GM15510 (cell line): ENCODE data around the gene CHTOP.

ENCODE experiments used
- POLR2A ChIP-seq: IDR thresholded peaks from 3 replicates; pipeline ENCODE4 v1.6.1; 2011; ENCODE audit warnings: borderline replicate concordance; ENCODE audit not compliant: insufficient read length; ENCODE audit errors: extremely low read depth

CHTOP gene

GRCh38 chr1:153609585-153609907 is 24.3 kb upstream of the CHTOP start:
- no peak for TF ChIP-seq POLR2A

DNA sequence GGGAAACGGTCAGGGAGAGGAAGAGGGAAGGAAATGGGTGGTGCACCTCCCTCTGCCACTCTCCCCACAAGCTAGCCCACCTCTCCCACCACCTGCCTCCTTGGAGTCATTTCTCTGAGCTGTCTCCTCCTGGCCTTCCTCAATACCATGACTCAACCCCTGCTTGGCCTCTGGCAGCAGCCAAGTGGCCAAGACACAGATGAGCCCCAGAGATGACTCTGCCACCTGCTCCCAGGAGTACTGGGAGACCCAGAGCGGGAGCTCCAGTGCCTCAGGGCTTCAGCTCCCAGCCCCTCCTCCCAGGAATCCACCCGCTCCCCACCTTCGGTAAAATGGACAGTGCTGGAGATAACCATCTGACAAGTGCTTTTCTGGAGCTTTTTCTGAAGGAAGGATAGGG is 23.5 kb upstream of the CHTOP start:
- TF ChIP-seq POLR2A = no peak

- no peak for TF ChIP-seq POLR2A
Observed at GRCh38 chr1:153610811-153611301, 23.0 kb upstream of the CHTOP start.

DNA sequence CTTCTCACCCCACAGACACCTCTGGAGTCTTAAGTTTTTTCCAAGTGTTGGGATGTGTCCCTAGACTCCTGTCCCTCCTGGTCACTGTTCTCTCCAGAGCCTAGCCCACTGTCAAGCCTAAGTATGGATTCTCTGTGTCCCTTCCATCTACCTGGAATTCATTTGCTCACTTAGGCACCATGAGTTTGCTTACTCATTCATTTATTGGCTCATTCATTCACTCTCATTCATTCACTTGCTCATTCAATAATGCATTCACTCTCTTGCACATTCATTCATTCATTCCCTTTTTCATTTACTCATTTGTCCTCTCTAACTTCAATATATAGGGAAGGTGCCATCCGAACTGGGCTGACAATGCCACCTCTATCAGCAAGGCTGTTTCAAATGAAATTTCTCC is 22.5 kb upstream of the CHTOP start:
- no peak for TF ChIP-seq POLR2A

GRCh38 chr1:153612111-153612754 is 21.6 kb upstream of the CHTOP start:
- TF ChIP-seq POLR2A = no peak

- no peak for TF ChIP-seq POLR2A
Observed at GRCh38 chr1:153612755-153613331, 21.0 kb upstream of the CHTOP start, which contains the start of gene S100A16. S100A16 (minus strand) TSS chr1:153613137; CDS start chr1:153608151, 4,986 bp downstream.

DNA sequence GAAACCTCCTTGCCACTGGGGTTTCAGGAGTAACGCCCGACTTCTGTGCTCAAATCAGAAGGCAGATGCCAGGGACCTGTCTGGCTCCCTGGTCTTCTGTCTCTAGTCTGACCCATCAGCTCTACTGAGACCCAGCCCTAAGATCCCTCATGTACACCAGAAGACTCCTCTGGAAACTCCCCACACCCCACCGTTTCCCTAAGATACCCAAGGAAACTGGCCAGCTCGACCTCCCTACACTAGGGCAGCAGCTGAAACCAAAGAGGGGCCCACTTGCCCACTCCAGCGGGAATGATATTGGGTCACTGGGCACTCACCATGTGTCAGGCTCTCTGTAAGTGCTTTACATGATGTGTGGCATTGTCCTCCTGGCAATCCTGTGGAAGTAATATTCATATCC is 20.5 kb upstream of the CHTOP start:
- TF ChIP-seq POLR2A = no peak

- no peak for TF ChIP-seq POLR2A
Observed at GRCh38 chr1:153614189-153614900, 19.5 kb upstream of the CHTOP start.

DNA sequence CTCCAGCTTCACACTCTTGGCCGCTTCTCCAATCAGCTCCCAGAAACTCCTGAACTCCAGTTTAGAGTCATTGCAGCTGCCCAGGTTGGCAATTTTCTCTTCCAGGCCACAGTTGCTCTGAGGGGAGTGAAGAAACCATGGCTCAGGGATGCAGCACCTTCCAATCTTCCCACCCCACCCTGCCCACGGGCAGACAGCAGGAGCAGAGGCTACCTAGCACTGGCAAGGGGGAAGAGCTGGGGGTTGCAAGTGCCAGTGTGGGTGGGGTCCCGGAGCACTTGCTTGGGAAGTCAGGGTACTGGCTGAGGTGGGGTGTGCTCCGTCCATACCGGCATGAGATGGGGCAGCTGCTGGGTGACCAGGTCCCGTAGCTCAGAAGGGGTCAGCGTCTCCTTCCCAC is 19.0 kb upstream of the CHTOP start:
- TF ChIP-seq POLR2A = no peak

GRCh38 chr1:153615406-153615805 is 18.5 kb upstream of the CHTOP start:
- no peak for TF ChIP-seq POLR2A

DNA sequence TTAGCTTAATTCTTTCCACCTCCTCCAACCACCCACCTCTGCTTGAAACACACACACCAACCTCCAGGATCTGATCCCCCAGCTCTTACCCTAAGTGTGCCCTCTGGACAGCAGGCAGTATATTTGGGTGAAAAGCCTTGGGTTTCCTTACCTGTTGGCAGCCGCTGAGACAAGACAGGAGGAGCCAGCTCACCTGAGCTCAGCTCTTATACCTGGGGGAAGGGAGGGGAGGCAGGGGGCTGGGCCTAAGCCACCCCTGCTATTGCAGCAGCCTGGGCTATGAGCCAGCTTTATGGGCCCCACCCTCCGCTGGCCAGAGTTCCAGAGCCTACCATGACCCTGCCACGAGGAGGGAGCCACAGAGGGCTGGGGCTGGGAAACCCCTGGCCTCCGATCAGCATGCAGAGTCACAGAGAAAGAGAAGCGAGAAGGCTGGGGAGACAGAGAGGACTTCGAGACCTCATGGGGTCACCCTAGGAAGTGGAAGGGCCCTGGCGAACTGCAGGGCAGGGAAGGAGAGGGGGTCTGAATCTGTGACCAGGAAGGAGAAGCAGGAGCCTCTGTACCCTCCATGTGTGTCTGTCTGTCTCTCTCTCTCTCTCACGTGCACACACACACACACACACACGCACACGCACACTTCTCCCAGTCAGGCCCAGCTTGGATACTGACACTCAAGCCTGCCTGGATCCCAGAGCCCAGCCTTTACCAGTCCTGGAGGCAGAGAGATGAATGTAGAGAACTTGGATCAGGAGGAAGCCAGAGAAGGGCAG is 17.5 kb upstream of the CHTOP start, which contains the start of gene S100A14:
S100A14 (minus strand) TSS at position 182 of the 773 bp plus-strand sequence. CDS start 467 bp downstream, outside the sequence.
- no peak for TF ChIP-seq POLR2A

DNA sequence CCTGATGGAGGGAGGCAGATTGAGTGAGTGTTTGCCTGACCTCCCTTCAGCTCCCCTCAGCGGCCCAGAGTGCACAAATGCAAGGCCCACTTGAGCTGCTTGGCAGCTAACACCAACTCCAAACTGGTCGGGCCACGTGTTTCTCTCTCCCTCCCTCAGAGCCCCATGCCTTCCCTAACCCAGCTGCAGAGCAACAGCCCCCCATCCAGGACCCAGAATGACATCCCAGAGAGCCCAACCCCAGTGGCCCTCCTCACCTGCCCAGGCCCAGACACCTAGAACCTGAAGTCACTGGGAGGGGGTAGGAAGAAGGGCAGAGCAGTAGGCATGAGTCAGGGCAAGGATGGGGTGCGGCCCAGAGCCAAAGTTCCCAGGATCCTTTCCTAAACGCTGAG is 17.0 kb upstream of the CHTOP start:
- no peak for TF ChIP-seq POLR2A

DNA sequence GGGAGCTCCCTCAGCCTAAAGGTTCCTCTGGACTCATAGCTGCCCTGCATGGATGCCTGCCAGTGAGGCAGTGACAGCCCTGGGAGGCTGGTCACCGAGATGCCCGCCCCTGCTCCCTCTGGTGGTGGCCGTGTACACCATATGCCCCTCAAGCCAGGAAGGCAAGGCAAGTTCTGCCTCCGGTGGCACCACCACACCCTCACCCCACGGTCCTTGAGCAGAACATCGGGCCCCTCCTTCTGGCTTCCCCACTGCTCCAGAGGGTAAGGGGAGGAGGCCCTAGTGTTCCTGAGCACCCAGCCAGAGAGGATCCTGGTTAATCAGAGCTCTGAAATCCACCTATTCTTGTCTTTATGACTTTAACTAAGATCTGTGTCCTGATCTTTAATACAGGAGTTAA is 16.2 kb upstream of the CHTOP start:
- no peak for TF ChIP-seq POLR2A

- TF ChIP-seq POLR2A = no peak
Observed at GRCh38 chr1:153619171-153619570, 14.7 kb upstream of the CHTOP start.

- TF ChIP-seq POLR2A = no peak
Observed at GRCh38 chr1:153623101-153623500, 10.8 kb upstream of the CHTOP start.
